MM.1S (cell line): ENCODE results near the gene TENM4.

ENCODE experiments used
- EZH2 ChIP-seq: fragments of 300-600 bp; sonication (generic); optimal IDR thresholded peaks from 2 replicates; pipeline ENCODE3; 2017; ENCODE audit warnings: low read depth, mild to moderate bottlenecking, antibody characterized with exemption, low read length, mixed read lengths
- EZH2phosphoT487 ChIP-seq: fragments of 300-600 bp; sonication (generic); IDR thresholded peaks from 2 replicates; pipeline ENCODE4 v1.6.1; 2018; ENCODE audit warnings: antibody characterized with exemption, low read length
- TF ChIP-seq, protein P1 (sequence below): fragments of 300-600 bp; sonication (generic); IDR thresholded peaks from 2 replicates; pipeline ENCODE4 v1.5.1; 2016; ENCODE audit warnings: antibody characterized with exemption, low read length, mixed read lengths

DNA sequence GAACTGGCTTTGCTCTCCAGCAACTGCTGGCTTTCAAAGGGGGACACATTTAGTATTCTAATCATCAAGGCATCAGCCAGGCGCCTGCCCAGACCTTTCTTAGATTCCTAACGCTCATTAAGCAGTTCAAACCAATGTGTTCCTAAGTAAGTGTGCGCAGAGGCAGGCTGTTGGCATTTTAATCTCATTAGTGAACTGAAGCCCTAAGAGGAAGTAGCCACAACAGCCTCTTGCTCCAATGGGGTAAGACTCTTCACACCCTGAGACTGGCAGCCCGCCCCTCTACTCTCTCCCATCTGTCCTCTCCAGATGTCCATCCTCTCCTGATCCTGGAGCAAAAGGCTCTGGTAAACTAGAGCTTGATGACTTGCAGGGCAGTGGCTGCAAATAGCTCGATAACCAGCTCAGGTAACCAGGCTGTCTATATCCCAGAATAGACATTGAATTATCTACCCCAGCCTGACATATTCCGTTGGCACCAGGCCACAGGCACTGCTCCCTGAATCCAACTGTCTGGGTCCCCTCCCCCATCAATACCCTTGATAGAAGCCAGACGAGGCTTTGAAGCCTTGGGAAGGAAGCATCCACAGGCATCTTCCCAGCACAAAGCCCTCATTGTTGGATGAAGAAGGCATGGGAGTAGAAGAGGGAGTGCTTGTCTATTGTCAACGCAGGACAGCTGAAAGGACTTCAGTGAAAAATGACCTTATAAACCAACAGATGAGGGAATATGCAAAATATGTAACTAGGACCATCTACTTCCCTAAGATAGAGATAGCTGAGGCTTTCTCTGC, 321.1 kb downstream of the TENM4 start:
- no peak for TF ChIP-seq EZH2phosphoT487
- TF ChIP-seq, protein P1, sequence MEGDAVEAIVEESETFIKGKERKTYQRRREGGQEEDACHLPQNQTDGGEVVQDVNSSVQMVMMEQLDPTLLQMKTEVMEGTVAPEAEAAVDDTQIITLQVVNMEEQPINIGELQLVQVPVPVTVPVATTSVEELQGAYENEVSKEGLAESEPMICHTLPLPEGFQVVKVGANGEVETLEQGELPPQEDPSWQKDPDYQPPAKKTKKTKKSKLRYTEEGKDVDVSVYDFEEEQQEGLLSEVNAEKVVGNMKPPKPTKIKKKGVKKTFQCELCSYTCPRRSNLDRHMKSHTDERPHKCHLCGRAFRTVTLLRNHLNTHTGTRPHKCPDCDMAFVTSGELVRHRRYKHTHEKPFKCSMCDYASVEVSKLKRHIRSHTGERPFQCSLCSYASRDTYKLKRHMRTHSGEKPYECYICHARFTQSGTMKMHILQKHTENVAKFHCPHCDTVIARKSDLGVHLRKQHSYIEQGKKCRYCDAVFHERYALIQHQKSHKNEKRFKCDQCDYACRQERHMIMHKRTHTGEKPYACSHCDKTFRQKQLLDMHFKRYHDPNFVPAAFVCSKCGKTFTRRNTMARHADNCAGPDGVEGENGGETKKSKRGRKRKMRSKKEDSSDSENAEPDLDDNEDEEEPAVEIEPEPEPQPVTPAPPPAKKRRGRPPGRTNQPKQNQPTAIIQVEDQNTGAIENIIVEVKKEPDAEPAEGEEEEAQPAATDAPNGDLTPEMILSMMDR = no peak
- no peak for TF ChIP-seq EZH2
